ENCODE data around the gene YKT6. TPM values are rescaled to one million over a fixed set of nuclear protein-coding genes. Genes with fewer than 3 reads are reported as not detected.

Gene YKT6
- total RNA-seq, 4 donors from 2014 or later: 51.7 to 90.0 (median 60.2) TPM

DNA sequence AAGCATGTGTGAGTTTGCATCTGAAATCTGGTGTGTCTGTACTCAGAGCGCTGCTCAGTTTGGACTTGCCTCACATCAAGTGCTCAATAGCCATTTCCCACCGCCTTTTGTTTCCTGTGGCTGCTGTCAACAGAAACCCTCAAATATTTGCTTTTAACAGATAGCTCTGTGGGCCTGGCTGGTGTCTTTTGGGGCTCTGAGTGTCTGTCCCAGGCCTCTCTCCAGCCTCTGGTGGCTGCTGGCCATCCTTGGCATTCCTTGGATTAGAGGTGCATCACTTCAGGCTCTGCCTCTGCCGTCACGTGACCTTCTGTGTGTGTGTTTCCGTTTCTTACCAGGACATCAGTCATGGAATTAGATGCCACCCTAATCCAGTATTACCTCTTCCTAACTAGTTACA lies 9.3 kb downstream of the YKT6 start:
- 87 to 90% methylated on average over 5 of the region's 5 CpGs for WGBS, 2 donors
- Histone ChIP-seq H3K4me1 (no peaks in the 10 kb centered on the region), H3K4me3 (replicated peaks in 1 of 3) (no peak overlapping the region), H3K9me3 (no peaks in the 10 kb centered on the region), H3K27ac (no peak overlapping the region), H3K27me3 (no peaks in the 10 kb centered on the region), H3K36me3 (peaks cover 66 to 74% of the 10 kb centered on the region in 2 donors)
- intact Hi-C loops (cut with DNase I): no loop called here
- DNase-seq: no peak
- TF ChIP-seq POLR2A (IDR thresholded peaks at IDR 0.05): no peak
- no peak for TF ChIP-seq CTCF (IDR thresholded peaks at IDR 0.05)

GRCh38 chr7:44211126-44211675 lies 10.4 kb downstream of the YKT6 start:
- no peak for TF ChIP-seq CTCF (IDR thresholded peaks at IDR 0.05)
- no peak for TF ChIP-seq POLR2A (IDR thresholded peaks at IDR 0.05)
- WGBS, 2 donors: 88 to 91% methylated on average over 9 to 10 of the region's 10 CpGs
- no peaks in the 10 kb centered on the region for H3K9me3 ChIP-seq
- intact Hi-C loops (cut with DNase I): no loop called here
- peaks cover 0 to 6% of the 10 kb centered on the region in 2 donors for H3K4me1 ChIP-seq
- H3K4me3 ChIP-seq (replicated peaks in 1 of 3): no peak overlapping the region
- DNase-seq: no peak
- H3K27ac ChIP-seq: no peak overlapping the region
- H3K27me3 ChIP-seq: no peaks in the 10 kb centered on the region
- H3K36me3 ChIP-seq: peaks cover 59 to 63% of the 10 kb centered on the region in 2 donors

DNA sequence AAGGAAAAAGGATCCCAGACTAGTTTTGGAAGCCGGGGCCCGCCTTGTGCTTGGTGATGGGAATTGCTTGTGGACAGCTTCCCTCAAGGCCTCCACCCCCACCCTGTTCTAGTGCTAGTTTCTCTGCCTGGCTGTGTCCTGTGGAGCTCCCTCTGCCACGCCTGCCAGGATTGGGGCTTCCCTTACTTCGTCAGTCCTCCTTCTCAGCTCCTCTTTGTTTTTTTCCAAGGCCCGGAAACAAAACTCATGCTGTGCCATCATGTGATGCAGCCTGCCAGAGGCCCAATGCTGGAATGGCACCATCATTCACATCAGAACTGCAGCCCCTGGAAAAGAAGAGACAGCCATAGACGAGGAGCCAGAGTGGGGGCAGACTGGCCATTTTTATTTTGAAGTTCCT lies 11.2 kb downstream of the YKT6 start:
- WGBS, 2 donors: 91 to 95% methylated on average over 6 of the region's 6 CpGs
- TF ChIP-seq POLR2A (IDR thresholded peaks at IDR 0.05): no peak
- no peak for TF ChIP-seq CTCF (IDR thresholded peaks at IDR 0.05)
- no peak for DNase-seq
- H3K27me3 ChIP-seq: no peaks in the 10 kb centered on the region
- H3K9me3 ChIP-seq: no peaks in the 10 kb centered on the region
- peaks cover 59% of the 10 kb centered on the region in 2 donors for H3K36me3 ChIP-seq
- intact Hi-C loops (cut with DNase I): no loop called here
- no peak overlapping the region for H3K27ac ChIP-seq
- no peak overlapping the region for H3K4me3 ChIP-seq (replicated peaks in 1 of 3)
- peaks cover 0 to 6% of the 10 kb centered on the region in 2 donors for H3K4me1 ChIP-seq

GRCh38 chr7:44212581-44213184 lies 11.9 kb downstream of the YKT6 start:
- Histone ChIP-seq H3K27ac (no peak overlapping the region), H3K4me1 (peaks cover 0 to 6% of the 10 kb centered on the region in 2 donors), H3K9me3 (no peaks in the 10 kb centered on the region), H3K27me3 (no peaks in the 10 kb centered on the region), H3K36me3 (peaks cover 52 to 53% of the 10 kb centered on the region in 2 donors), H3K4me3 (replicated peaks in 1 of 3) (no peak overlapping the region)
- intact Hi-C loops (cut with DNase I): no loop called here
- TF ChIP-seq CTCF (IDR thresholded peaks at IDR 0.05): no peak
- no peak for TF ChIP-seq POLR2A (IDR thresholded peaks at IDR 0.05)
- DNase-seq: no peak
- WGBS, 2 donors: 86 to 89% methylated on average over 7 of the region's 7 CpGs

DNA sequence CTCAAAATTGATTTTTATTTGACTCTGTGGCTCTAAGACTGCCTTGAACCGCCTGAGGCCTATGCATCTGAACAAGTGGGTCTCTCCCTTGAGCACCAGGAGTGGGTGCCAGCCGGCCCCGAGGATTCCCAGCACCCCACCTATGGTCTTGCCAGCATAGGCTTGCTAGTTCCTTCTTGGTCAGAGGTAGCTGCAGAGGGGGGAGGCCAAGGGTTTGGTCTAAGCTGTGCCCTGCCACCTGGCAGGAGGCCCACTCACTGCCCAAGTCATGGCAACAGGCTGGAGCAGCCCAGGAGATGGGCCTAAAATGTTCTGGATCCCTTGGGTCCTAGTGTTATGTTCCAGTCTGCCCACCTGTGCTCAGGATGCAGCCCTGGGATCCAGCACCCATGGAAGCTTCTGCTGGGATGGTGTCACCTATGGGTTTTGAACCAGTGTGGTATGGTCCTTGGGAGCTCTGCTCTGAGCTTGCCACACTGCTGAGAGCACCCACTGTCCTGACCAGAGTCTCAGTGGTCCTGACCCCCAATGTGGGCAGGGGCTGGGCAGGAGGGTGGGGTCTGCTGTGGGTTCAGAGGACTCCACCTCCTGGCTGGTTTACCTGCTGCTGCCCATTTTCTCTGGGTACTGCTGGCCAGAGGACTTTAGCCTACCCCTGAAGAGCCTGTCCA lies 12.6 kb downstream of the YKT6 start:
- TF ChIP-seq CTCF (IDR thresholded peaks at IDR 0.05) (no peak), POLR2A (IDR thresholded peaks at IDR 0.05) (no peak)
- Histone ChIP-seq H3K4me1 (peaks cover 0 to 6% of the 10 kb centered on the region in 2 donors), H3K36me3 (peaks cover 46 to 48% of the 10 kb centered on the region in 2 donors), H3K9me3 (no peaks in the 10 kb centered on the region), H3K27me3 (no peaks in the 10 kb centered on the region), H3K27ac (no peak overlapping the region), H3K4me3 (replicated peaks in 1 of 3) (no peak overlapping the region)
- DNase-seq: no peak
- intact Hi-C loops (cut with DNase I): no loop called here
- 100% methylated on average over 2 to 3 of the region's 3 CpGs for WGBS, 2 donors

All from thyroid gland (tissue), 4 donors.